HepG2 (cell line): Measurements from ENCODE around the gene HYAL1. TPM values are rescaled to one million over a fixed set of nuclear protein-coding genes. Genes with fewer than 3 reads are reported as not detected.

Experiments
- BRF2 ChIP-seq: sonication (generic); formaldehyde crosslinking; IDR thresholded peaks from 2 replicates; pipeline ENCODE4 v1.8.1; 2022; ENCODE audit warnings: mild to moderate bottlenecking, missing genetic modification reagents
- DMAP1 ChIP-seq: IDR thresholded peaks from 2 replicates; pipeline ENCODE4 v1.6.1; 2016
- ERF ChIP-seq: IDR thresholded peaks from 2 replicates; pipeline ENCODE4 v1.6.1; 2018; ENCODE audit warnings: missing biosample characterization, missing genetic modification reagents
- FOXA3 ChIP-seq: IDR thresholded peaks from 2 replicates; pipeline ENCODE4 v1.6.1; 2016; ENCODE audit warnings: missing genetic modification reagents, missing compliant biosample characterization
- FOXO1 ChIP-seq: sonication (generic); formaldehyde crosslinking; IDR thresholded peaks from 2 replicates; pipeline ENCODE4 v1.4.0; 2020; ENCODE audit warnings: missing genetic modification reagents
- HES4 ChIP-seq: sonication (generic); formaldehyde crosslinking; IDR thresholded peaks from 2 replicates; pipeline ENCODE4 v1.9.0; 2021; ENCODE audit warnings: mild to moderate bottlenecking, missing genetic modification reagents, borderline replicate concordance
- HMG20B ChIP-seq: conservative IDR thresholded peaks from 2 replicates; pipeline ENCODE4 v1.6.1; 2016; ENCODE audit warnings: missing genetic modification reagents, missing compliant biosample characterization
- KAT8 ChIP-seq: IDR thresholded peaks from 2 replicates; pipeline ENCODE4 v1.6.1; 2016; ENCODE audit warnings: missing genetic modification reagents, missing compliant biosample characterization
- KLF16 ChIP-seq, 2 experiments: sonication (generic) in 1 of 2; formaldehyde crosslinking in 1 of 2; IDR thresholded peaks; 2 replicates each; pipeline versions ENCODE4 v1.6.1 to v1.8.0; 2016 to 2023; ENCODE audit warnings: missing genetic modification reagents in 2 of 2, missing compliant biosample characterization in 1 of 2
- RBFOX2 ChIP-seq: fragments of 200-400 bp; formaldehyde crosslinking; IDR thresholded peaks from 2 replicates; pipeline ENCODE4 v1.6.1; 2017; ENCODE audit warnings: low read depth, mild to moderate bottlenecking, low read length
- RNF2 ChIP-seq: fragments of 450-650 bp; conservative IDR thresholded peaks from 2 replicates; pipeline ENCODE4 v1.6.1; 2016; ENCODE audit warnings: low read depth
- STAG1 ChIP-seq: sonication (generic); formaldehyde crosslinking; IDR thresholded peaks from 2 replicates; pipeline ENCODE4 v1.4.0; 2020; ENCODE audit warnings: missing genetic modification reagents
- SUZ12 ChIP-seq: fragments of 150-350 bp; IDR thresholded peaks from 2 replicates; pipeline ENCODE4 v1.6.1; 2014; ENCODE audit warnings: low read depth, low read length
- TCF12 ChIP-seq, 2 experiments: fragments of 450-650 bp in 1 of 2; sonication (generic) in 1 of 2; formaldehyde crosslinking in 1 of 2; IDR thresholded peaks; 2 replicates each; pipeline versions ENCODE4 v1.6.1 to v1.8.0; 2017 to 2022; ENCODE audit warnings: antibody characterized with exemption in 1 of 2, mild to moderate bottlenecking in 1 of 2, missing genetic modification reagents in 1 of 2, moderate library complexity in 1 of 2
- ZBTB21 ChIP-seq: sonication (generic); formaldehyde crosslinking; IDR thresholded peaks from 2 replicates; pipeline ENCODE4 v1.4.0; 2020; ENCODE audit warnings: missing genetic modification reagents
- ZBTB25 ChIP-seq: IDR thresholded peaks from 2 replicates; pipeline ENCODE4 v1.6.1; 2018; ENCODE audit warnings: missing genetic modification reagents
- ZNF33B ChIP-seq: sonication (generic); formaldehyde crosslinking; IDR thresholded peaks from 2 replicates; pipeline ENCODE4 v1.5.1; 2020; ENCODE audit warnings: mild to moderate bottlenecking, missing genetic modification reagents
- ZNF556 ChIP-seq: sonication (generic); formaldehyde crosslinking; IDR thresholded peaks from 2 replicates; pipeline ENCODE4 v1.4.0; 2020; ENCODE audit warnings: mild to moderate bottlenecking, missing genetic modification reagents, borderline replicate concordance
- ZNF691 ChIP-seq: sonication (generic); formaldehyde crosslinking; IDR thresholded peaks from 2 replicates; pipeline ENCODE4 v1.4.0; 2020; ENCODE audit warnings: missing genetic modification reagents, low read depth, mild to moderate bottlenecking, borderline replicate concordance
- polyA plus RNA-seq, 8 experiments: library from polyadenylated mRNA; depleted of rRNA in 3 of 8; stranded (reverse) in 7 of 8; unstranded in 1 of 8; fragments of >200 nt; fragmentation: Illumina TruSeq in 4 of 8; extraction: Trizol in 4 of 8; gene quantifications; 2 replicates each; pipeline versions ENCODE4 v1.2.1 to v1.2.3, GENCODE V29; 2011 to 2016; ENCODE audit warnings: low read depth in 4 of 8, missing spikeins in 1 of 8, mixed read lengths in 1 of 8; ENCODE audit not compliant: insufficient read depth in 1 of 8
- total RNA-seq, 5 experiments: library from RNA; depleted of rRNA; stranded (reverse); fragments of >200 nt; fragmentation: Illumina TruSeq; extraction: Trizol; gene quantifications; 2 replicates each; pipeline ENCODE4 v1.2.3, GENCODE V29; 2016; ENCODE audit warnings: low read depth in 1 of 5
- TF ChIP-seq, protein P1 (sequence below): sonication (generic); formaldehyde crosslinking; IDR thresholded peaks from 2 replicates; pipeline ENCODE4 v1.5.0; 2020; ENCODE audit warnings: mild to moderate bottlenecking, missing genetic modification reagents

Gene HYAL1
- total and polyA plus RNA-seq, 2 of the 13 experiments (the other 11 are each of a cell fraction or from before 2014, with no cell fraction given) = 76.5 to 193 TPM

DNA sequence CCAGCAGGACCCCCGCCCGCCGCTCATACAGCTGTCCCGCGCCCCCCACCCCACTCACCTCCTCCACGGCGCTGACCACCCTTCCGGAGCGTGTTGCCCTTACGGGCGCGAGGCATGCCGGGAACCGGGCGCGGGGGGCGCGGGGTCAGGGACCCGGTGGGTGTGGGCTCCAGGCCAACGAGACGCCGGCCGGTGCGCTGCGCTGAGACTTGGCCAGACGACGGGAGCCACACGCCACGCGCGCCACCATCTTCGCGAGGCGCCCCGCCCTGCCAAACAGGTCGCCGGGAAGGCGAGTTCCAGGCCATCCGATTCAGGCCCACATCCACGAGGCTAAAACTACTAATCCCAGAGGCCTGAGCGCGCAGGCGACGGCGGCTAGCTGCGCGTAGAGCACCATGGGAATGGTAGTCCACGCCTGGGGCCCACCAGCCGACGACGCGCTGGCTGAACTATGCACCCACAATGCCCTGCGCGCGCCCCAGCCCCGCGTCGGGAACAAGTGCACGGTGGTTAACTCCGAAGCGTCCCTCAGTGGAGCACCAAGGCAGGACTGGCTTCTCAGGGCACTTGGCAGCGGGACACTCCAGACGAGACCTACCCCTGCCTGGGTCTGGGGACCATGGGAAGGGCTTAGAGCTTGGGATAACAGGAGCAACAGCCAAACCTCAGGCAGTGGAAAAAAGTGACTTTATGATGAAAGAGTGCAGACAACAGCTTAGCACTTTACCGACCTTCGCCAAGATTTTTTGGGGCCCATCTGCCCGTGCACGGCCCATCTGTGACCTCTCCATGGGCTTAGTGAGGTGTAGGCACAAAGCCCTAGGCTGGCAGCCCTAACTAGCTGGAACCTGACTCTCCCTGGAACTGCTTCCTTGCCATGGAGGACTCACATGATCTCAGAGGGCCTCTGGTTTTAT is 11.0 kb downstream of the HYAL1 start, which contains the start of gene IFRD2 (continued):
- TF ChIP-seq RBFOX2 (peak; percentile 89), HMG20B (CRISPR knock-in tag) (no peak; the same call in 1 of the 2 replicates), ERF (CRISPR knock-in tag) (peak; percentile 50; the same call in 1 of the 2 replicates), ZBTB21 (CRISPR knock-in tag) (no peak), DMAP1 (CRISPR knock-in tag) (peak; percentile 80; the same call in 1 of the 2 replicates), RNF2 (no peak), ZBTB25 (CRISPR knock-in tag) (peak; percentile 32; the same call in 1 of the 2 replicates), KLF16 (CRISPR knock-in tag; IDR thresholded peaks at IDR 0.05) (0 out of 4 replicates have a peak, but pooled peaks of 1 of the 2 experiments have one; percentile 64), ZNF691 (CRISPR knock-in tag) (peak; percentile 50; the same call in 1 of the 2 replicates), FOXA3 (peak; percentile 65; the same call in 1 of the 2 replicates), BRF2 (no peak), ZNF33B (no peak), SUZ12 (peak; percentile 100), ZNF556 (CRISPR knock-in tag) (0 out of 2 replicates have a peak, but pooled peaks have one; percentile 49), TCF12 (IDR thresholded peaks at IDR 0.05) (no peak), TCF12 (CRISPR knock-in tag; IDR thresholded peaks at IDR 0.05) (no peak), HES4 (CRISPR knock-in tag) (0 out of 2 replicates have a peak, but pooled peaks have one; percentile 48), STAG1 (CRISPR knock-in tag) (no peak), KAT8 (CRISPR knock-in tag) (peak; percentile 81), FOXO1 (peak; percentile 58; the same call in 1 of the 2 replicates)
- TF ChIP-seq, protein P1, sequence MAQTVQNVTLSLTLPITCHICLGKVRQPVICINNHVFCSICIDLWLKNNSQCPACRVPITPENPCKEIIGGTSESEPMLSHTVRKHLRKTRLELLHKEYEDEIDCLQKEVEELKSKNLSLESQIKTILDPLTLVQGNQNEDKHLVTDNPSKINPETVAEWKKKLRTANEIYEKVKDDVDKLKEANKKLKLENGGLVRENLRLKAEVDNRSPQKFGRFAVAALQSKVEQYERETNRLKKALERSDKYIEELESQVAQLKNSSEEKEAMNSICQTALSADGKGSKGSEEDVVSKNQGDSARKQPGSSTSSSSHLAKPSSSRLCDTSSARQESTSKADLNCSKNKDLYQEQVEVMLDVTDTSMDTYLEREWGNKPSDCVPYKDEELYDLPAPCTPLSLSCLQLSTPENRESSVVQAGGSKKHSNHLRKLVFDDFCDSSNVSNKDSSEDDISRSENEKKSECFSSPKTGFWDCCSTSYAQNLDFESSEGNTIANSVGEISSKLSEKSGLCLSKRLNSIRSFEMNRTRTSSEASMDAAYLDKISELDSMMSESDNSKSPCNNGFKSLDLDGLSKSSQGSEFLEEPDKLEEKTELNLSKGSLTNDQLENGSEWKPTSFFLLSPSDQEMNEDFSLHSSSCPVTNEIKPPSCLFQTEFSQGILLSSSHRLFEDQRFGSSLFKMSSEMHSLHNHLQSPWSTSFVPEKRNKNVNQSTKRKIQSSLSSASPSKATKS (CRISPR knock-in tag) = no peak
